ENCODE results near the gene LRRK1.
A peak's percentile ranks its signal among the peaks of the same experiment; 100 is the strongest.
"Not testable (repeated sequence)": the region's sequence is repeated elsewhere in the genome, so short reads cannot be mapped to it uniquely, and the experiment has no call there.

The LRRK1 gene

DNA sequence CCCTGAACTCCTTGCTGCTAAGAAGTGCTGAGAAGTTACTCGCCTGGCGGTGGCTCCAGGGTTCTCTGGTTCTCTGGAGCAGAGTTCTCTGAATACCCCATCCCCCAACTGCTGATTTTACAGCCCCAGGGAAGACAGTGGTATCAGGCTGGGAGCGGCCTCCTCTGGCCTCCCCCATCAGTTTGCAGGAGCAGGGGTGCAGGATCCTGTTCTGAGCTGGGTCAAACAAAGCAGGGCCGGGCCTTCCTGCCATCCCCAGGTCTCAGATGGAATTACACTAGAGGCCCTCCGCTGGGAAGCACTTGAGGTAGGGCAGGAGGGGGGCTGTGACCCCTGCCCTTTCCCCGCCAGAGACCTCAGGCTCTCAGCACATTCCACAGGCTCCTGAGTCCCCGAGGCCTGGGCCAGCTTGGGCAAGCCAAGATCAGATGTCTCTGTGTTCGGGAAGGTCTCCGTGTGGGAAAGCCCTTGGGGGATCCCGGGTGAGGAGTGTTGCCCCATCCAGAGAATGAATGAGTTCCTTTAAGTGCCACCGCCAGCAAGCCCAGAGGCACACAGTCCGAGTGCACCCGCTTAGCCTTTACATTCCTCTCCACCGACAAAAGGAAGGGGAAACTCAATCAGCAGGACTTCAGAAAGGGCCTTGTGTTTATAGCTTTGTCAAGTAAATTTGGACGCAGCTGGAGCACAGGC lies 149.9 kb downstream of the LRRK1 start:
- DNase-seq, result no peak

DNA sequence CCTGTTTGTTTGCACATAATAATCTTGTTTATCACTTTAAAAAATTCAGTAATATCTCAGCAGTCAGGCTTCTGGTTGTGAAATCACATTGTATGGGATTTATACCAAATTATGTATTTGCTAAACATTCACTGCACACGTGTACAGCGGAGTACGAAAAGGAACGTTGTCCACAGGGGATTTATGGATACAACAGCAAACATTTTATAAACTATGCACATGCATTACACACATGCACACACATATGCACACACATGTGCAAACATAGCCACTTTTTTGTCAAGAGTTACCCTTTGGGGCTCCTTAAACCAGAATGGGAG lies 150.5 kb downstream of the LRRK1 start:
- DNase-seq, result no peak

DNA sequence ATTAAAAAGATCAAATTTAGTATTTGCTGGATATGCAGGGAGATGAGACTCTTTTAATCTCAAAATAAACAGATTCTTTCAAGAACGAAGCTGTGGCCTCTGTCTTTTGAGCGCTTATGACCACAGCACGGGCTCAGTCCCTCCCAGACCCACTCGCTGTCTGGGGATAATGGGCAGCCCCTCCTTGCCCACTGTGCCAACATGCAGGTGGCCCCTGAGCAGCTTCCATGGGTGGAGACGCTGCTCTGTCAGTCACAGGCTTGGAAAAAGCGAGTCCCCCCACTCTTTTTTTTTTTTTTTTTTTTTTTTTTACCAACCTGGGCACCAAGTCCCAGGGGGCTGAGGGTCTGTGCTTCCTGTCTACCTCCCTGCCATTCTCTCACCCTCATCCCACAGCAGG lies 150.9 kb downstream of the LRRK1 start:
- no peak for DNase-seq

DNA sequence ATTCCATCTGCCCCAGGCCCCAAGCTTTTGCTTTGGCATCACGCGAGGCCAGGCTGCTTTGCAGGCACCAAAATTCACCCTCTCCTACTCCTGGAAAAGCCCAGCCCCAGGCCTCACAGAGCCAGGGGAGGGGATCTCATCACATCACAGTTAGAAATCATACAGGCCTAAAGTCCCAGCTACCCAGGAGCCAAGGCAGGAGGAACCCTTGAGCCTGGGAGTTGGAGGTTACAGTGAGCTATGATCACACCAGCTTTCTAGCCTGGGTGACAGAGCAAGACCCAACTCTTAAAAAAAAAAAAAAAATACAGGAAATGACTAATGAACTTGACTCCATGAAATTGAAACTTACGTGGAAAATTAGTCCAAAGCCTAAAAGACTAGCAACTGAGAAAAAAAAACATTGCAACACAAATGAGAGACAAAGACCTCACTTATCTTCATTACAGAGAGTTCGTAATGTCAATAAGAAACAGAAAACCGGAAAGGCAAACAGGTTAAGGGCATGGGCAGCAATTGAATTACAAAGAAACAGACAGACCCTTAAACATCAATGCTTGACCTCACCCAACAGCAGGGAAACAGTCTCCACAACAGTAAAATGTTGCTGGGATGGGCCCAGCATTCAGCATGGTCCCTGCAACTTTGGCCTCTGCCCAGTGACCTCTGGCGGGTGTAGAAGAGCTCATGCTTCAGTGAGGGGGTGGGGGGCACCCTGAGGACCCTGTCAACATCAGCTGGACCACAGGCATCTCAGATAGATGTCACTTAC lies 151.5 kb downstream of the LRRK1 start:
- DNase-seq, result no peak

DNA sequence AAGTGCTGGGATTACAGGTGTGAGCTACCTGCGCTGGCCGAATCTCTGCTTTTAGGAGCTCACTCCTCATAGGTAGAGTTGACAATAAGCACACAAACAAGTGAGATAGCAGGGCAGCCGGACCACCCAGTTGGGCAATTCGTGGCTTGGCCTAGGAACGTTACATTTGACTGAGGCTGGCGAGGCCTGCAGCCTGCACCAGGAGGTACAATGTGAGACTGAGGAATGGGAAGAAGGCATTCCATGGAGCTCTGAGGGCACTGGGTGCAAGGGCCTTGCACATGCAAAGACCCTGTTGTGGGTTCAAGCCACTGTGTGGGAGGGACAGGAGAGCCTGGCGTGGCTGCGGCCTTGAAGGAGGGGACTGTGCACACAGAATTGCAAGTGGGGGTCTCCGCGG lies 152.5 kb downstream of the LRRK1 start:
- DNase-seq, result no peak

DNA sequence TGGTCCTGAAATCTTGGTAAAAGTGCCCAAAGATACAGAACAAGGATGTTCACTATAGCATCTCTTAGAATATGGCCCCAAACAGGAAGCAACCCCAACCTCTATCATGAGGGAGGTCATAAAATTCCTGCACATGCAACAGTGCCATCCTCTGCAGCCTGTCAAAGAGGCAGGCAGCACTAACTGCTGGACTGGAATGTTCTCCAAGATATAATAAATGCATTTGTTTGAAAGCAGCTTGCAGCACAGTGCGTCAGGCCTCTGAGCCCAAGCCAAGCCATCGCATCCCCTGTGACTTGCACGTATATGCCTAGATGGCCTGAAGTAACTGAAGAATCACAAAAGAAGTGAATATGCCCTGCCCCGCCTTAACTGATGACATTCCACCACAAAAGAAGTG lies 153.1 kb downstream of the LRRK1 start:
- not testable (repeated sequence) for DNase-seq

DNA sequence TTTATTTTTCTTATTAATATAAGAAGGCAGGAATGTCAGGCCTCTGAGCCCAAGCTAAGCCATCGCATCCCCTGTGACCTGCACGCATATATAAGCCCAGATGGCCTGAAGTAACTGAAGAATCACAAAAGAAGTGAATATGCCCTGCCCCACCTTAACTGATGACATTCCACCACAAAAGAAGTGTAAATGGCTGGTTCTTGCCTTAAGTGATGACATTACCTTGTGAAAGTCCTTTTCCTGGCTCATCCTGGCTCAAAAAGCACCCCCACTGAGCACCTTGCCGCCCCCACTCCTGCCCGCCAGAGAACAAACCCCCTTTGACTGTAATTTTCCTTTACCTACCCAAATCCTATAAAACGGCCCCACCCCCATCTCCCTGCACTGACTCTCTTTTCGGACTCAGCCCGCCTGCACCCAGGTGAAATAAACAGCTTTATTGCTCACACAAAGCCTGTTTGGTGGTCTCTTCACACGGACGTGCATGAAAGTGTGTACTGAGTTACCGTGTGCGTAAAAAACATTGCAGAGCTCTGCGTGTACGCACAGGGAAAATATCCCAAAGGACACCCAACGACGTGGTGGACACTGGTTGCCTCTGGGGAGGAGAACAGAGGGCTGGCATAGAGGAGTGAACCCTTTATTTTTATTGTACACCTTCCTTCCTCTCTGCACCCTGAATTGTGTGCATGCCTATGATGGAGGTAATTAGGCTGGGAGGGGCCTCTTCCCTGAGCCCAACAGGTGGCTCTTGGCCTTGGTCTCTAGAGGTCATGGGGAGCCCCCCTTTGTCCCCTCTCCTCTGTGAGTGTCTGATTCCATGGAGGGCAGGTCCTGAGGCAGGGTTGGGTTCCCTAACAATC lies 158.9 kb downstream of the LRRK1 start:
- not testable (repeated sequence) for DNase-seq

DNA sequence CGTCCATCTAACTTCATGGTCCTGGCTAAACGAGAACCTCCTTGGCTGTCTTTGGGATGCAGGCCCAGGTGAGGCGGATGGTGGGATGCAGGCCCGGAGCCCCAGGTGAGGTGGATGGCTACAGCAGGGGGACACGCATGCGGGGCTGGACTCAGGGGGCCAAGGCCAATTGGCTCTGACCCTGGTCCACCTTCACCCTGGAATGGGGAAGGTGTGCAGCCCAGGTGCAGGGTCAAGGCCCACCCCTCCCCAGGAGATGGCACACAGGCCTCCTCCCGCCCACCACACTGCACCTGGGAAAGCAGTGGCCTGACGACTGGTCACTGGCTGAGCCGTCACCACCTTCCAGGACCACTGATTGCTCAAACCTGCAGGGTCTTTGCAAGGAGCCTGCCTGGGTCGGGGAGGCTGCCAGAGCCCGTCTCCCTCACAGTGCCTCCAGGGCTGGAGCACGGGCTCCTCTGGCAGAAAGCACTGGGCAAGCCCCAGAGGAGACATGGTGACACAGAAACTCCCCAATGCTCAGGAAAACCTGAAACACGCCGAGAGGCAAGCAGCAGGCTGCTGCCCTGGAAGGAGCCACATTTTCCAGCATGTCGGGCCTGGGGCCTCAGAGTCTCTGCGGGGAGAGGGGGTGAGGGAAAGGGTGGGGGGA lies 159.6 kb downstream of the LRRK1 start:
- no peak for DNase-seq

DNA sequence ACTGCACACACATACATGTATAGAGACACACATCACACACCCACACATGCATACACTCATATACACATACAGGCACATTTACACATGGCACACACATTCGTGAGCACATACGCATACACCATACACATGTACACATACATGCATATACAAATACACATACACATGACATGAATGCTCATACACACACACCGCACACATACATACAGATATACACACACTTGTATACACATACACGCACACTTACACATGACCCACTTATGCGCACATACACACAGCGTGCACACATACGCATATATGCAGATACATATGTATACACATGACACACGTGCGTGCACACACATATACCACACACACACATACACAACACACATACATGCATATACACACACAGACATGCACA lies 162.7 kb downstream of the LRRK1 start:
- no peak for DNase-seq

DNA sequence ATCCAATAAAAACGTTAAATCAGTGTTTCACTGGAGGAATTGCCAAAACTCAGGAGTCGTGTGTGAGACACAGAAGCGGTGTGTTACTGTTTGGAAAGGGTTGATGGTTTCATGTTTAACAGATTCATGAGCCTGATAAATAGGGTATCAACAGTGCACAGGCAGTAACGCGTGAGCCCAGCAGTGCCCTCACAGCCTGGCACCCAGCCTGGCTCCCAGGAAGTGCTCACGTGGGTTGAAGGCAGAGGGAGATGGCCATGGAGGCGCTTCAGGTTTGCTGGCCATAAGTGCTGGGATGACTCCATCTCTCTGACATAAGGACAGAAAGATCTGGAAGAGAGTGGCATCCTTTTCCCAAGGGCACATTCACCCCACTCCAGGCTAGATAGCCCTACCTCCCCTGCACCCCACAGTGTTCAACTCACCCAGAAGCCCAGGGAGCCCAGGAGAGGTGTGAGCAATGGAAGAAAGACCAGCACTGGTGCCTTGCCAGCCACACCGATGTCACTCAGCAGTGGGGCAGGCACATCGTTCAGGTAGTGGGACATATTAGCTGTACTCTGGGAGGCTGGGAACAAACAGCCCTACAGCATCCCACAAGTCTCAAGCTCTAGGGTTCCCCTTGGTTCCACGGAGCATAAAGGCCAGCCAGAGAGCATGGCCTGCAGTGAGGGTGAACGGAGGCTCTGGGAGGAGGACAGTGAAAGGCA lies 164.3 kb downstream of the LRRK1 start:
- no peak for DNase-seq

DNA sequence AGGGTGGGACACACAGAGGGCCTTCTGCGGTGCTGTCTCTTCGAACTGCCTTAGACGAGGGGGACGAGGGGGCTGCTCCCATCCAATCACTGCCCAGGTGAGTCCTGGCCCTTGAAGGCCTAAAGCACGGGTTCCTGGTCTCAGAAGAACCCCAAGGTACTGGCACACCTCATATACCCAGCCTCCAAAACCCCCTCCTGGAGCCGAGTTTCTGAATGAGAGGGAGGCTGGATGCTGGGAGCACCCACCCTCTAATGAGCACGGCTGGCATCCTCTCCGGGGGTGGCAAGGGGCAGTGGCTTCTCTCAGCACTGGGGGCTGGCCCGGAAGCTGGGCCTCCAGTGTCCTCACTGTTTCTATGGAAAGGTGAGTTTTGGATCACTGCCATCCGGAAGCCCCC lies 165.6 kb downstream of the LRRK1 start:
- no peak for DNase-seq

DNA sequence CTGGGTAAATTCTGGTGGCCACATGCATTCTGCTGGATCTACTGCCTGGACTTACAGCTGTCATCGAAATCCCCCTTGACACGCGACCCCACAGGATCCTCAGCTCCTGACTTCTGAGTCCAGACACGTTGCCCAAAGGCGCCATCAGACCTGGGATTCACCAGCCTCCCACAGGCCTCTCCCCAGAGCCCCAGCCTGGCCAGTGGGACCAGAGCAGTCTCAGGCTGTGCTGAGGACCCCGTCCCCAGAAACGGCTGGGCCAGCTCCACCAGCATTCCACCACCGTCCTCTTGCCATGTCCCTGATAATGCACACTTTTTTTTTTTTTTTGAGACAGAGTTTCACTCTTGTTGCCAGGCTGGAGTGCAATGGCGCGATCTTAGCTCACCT lies 166.1 kb downstream of the LRRK1 start:
- DNase-seq, result no peak

DNA sequence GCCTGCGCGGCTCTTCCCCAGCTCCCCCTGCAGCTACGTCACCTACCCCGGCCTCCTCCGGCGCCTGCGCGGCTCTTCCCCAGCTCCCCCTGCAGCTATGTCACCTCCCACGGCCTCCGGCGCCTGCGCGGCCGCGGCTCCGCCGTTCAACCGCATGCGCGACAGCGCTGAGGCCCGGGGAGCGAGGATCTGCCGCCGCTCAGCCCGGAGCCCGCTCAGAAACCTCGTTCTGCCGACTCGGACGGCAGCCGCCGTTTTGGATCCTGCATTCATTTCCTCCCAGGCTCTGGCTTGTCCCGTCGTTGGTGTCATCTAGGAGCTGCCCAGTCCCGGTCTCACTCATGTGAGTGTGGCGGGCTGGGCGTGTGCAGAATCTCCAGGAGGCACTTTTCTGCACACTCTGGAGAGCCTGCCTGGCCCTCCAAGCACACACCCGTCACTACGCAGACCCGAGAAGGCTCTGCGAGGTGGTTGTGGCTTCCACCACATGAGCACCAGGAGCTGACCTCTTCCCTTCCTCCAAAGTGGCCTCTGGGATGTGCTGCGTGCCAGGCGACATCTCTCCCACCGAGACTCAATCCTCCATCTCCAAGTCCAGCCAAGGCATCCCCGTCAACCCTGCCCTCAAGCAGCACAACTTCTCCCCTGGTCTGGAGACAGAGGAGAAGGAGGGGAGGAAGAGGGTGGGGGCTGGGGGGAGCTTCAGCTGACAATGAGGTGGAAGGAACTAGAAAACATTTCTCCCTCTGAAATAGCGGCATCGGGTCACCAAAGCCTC lies 167.4 kb downstream of the LRRK1 start:
- DNase-seq, result no peak

DNA sequence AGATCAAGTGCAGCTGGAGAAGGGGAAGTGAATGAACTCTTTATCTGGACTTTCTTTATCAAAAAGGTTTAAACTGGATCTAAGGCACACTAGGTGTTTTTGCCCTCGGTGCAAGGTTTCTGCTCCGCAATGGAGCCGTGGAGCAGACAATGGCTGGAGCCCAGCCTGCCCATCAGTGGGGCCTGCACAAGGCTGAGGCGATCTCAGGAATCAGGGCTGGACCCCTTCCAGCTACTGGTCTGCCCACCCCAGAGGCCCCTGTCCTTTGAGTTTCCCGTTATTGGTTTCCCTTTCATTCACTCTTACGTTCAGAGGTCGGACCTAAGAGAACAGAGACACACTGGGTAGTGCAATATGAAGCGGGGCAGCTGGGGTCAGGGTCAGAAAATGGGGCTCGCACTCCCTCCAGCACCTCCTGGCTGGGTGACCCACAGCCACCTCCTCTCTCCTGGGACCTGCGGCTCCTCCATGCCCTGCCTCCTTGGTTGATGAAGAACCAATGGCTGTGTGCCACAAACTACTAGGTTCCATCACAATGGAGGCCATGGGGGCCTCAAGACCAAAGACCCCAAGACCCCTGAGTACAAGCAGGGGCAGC lies 168.1 kb downstream of the LRRK1 start:
- no peak for DNase-seq

DNA sequence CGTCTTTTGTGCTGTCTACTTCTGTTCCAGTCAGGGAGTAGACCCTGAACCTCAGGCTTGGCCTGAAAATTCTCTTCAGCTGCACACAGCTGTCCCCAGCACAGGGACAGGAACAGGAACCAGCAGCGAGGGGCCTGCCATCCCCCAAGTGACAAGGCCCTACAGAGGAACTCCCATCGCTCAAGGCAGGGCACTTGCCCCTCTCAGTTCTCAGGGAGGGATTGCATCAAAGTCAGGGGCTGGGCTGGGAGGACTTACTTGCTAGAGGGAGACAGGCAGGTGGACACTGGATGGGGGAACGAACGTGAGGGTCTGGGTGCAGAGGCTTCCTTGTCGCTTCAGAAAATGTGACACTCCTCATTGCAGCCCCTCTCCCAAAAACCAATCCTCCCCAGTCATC lies 169.1 kb downstream of the LRRK1 start:
- no peak for DNase-seq

DNA sequence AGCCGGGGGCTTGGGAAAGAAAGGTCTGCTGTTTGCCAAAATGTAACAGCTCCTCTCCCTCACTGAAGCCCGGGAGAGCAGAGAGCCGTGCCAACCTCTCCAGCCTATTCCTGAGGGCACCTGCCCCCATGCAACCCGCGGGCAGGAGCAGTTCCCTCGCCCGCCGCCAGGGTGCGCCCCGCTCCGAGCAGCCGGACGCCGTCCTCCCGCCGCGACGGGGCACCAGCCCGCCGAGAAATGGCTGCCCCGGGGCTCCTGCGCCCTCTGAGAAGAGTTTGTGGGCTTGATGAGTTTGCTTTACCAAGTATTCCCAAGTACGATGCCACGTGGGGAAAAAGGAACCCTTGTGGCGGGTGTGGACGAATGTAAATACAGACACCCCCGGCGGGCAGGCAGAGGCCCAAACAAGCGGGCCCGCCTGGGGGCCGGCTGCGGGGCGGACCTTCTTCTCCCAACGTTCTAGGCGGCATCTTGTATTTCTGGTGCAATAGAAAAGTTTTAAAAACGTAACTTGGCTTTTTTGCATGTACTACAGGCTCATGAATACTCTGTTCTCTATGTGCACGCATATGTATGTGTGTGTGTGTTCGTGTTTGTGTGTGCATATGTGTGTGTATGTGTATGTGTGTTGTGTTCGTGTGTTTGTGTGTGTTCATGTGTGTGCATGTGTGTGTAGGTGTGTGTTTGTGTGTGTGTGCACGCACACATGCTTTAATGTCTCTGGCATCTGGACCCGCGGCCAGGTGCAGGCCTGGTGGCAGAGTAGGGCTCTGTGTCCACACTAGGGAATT lies 169.8 kb downstream of the LRRK1 start:
- peak in 45 of 56 donors; percentile 4 to 75 (median 32) for DNase-seq

DNA sequence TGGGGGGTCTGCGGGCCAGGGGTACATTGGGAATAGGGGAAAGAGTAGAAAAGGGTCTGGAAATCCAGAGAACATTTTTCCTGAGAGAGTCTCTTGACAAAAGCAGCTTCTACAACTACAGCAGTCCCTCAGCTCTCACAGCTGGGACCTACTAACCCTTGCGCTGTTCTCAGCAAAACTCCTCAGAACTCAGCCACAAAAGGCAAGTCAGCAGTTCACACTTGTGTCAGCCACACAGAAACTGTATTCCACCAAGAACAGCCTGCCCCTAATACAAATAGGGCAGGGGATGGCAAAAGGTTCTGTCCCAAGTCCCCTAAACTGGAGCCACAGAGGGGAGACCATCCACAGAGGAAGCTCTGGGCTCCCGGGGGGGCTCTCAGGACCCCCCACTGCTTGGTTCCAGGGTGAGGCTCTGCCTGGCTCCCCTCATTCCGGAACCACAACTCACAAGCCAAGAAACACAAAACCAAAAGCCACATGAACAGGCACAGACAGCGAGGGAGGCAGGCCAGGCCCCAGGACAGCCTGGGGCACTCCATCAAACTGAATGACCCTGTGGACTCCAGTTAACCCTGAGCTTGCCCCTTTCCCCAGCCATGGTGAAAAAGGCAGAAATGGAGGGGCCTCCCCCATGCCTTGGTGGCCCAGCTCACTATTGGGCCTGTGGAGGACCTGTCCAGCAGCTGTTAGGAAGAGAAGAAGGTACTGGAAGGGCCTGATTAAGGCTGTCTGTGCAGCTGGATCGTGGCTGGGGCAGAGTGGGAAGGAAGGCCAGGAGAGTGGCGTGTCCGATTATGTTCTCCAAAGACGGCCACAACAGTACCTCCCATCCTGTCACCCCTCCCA lies 170.6 kb downstream of the LRRK1 start:
- DNase-seq, result peak in 1 of 56 donors; percentile 8

DNA sequence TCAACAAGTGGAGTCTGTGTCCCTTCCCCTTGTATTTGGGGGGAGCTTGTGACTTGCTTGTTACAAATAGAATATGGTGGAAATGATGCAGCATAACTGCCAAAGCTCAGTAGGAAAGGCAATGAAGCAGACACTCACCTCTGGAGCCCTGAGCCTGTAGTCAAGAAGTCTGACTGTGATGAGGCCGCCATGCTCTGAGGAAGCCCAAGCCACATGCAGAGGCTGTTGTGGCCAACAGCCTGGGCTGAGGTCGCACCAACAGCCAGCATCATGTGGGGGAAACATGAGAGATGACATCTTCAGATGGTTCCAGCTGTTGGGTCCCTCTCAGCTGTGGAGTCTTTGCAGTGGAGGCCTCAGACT lies 171.3 kb downstream of the LRRK1 start:
- no peak for DNase-seq

Data from nucleus accumbens (tissue), 56 donors.